ENCODE results near the gene SLC7A4.
A peak's percentile ranks its signal among the peaks of the same experiment; 100 is the strongest.
"Not testable (repeated sequence)": the region's sequence is repeated elsewhere in the genome, so short reads cannot be mapped to it uniquely, and the experiment has no call there.

Gene SLC7A4, protein sequence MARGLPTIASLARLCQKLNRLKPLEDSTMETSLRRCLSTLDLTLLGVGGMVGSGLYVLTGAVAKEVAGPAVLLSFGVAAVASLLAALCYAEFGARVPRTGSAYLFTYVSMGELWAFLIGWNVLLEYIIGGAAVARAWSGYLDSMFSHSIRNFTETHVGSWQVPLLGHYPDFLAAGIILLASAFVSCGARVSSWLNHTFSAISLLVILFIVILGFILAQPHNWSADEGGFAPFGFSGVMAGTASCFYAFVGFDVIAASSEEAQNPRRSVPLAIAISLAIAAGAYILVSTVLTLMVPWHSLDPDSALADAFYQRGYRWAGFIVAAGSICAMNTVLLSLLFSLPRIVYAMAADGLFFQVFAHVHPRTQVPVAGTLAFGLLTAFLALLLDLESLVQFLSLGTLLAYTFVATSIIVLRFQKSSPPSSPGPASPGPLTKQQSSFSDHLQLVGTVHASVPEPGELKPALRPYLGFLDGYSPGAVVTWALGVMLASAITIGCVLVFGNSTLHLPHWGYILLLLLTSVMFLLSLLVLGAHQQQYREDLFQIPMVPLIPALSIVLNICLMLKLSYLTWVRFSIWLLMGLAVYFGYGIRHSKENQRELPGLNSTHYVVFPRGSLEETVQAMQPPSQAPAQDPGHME

DNA sequence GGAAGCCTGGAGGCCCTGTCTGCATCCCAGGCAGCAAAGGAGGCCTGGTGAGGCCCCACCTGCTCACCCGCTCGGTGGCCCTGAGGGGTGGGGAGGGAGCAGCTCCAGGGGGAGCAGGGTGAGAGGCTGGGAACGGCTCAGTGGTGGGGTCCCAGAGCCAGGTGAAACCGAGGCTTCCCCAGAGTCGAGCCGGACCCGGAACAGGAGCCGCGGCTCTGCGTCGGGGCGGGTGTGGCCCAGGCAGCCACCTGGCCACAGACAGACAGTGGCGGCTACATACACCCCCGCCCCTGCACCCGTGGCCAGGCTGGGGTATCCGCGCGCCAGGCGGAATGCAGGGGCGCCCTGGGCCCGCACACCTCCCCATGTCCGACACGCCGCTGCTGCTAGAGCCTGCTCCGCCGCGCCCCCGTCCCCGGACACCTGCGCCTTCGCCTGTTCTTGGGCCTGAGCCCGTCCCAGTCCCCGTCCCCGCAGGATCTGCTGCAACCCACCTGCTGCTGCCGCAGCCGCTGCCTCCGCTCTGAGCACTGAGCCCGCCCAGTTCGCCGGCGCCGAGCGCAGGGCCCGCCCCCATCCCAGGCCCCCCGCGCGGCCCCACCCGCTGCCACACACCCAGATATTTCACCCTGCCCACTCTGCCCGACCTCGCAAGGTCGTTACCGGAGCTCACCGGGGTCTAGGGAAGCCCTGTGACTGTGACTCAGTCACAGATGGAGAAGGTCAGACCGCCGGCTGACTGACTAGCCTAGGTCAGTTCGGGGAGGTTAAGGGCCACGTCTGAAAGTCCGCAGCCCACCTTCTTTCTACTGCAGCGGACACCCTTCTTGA lies at the start of gene SLC7A4:
SLC7A4 (minus strand) TSS at position 525 of the 831 bp plus-strand sequence. CDS start 749 bp downstream, outside the sequence.
- DNase-seq (ENCODE audit: low read depth), result no peak

DNA sequence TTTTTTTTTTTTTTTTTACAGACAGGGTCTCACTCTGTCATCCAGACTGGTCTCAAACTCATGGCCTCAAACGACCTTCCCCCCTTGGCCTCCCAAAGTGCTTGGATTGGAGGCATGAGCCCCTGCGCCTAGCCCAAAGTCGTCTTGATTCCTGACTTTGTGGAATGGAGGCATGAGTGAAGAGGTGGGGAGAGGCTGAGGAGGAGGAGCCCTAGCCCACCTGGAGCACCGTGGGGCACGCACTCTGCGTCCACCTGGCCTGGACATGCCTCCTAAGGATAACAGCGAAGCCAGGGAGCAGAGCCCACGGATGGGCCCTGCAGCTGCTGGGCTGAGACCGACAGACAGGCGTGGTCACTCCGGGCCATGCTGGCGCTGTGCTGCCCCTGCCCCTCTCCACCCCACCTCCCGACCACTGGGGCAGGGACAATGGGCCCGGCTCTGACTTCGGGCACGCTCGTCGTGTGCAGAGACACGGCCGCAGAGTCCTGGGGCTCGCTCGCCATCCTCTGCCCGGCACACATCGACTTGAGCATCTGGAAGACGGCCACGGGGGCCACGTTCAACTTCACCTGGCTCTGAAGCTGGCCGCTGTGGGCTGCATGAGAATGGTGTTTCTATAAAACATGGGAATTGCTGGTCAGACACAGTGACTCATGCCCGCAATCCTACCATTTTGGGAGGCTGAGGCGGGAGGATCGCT lies 48.2 kb upstream of the SLC7A4 start:
- DNase-seq (ENCODE audit: low read depth), result no peak

DNA sequence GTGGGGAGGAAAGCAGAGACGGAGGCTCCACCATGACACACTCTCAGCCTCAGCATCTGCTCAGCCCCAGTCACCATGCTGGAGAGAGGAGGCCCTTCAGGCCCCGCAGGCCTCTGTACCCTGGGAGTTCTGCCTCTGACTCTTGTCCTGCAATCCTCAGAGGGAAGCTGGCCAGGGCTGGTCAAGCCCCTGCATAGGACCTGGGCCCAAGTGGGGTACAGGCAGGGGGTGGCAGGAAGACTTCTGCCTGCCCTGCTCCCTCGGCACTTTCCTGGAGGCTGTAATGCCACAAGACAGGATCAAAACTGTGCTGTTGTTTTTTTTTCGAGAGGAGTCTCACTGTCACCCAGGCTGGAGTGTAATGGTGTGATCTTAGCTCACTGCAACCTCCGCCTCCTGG lies 47.1 kb upstream of the SLC7A4 start:
- DNase-seq (ENCODE audit: low read depth), result no peak

DNA sequence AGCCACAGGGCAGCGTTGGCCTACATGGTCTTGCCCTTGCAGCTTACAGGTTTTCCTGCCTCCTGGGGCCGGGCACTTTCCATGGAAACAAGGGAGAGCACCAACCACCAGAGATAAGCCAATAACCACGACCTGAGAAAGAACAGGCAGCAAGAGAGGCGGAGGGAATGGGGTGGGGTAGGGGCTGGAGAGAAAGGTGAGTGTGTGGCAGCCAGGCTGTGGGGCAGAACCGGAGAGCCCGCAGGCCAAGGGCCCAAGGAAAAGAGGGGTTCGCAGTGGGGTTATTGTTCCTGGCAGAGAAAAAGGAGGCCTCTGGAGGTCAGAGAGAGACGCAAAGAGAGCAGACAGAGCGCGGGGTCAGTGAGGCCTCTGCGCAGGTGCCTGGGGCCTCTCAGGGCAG lies 46.6 kb upstream of the SLC7A4 start:
- no peak for DNase-seq (ENCODE audit: low read depth)

DNA sequence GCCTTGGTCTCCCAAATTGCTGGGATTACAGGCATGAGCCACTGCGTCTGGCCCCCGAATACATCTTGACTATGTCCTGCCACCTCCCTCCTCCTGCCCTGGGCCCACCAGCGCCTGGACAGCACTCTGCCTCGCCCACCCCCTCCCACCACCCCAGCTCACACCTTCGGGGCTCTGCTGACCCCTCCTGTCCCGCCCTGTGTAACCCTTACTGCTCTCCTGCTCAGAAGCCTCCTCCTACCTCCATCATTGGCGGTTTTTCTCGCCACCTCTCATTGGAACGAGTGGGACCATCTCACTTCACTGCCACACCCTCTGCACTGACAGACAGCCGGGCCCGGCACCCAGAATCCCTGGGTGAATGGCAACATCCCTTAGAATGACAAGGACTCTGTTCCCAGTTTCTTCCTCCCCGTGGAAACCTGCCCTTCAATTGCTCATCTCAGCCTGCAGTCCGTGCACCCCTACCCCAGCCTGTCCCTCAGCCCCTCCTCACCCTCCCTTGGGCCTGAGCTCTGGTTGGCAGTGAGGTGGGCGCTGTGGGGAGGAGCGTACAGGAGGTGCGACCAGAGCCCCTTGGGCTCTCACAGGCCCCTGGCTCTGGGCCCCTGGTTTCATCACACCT lies 45.6 kb upstream of the SLC7A4 start:
- DNase-seq (ENCODE audit: low read depth), result no peak

DNA sequence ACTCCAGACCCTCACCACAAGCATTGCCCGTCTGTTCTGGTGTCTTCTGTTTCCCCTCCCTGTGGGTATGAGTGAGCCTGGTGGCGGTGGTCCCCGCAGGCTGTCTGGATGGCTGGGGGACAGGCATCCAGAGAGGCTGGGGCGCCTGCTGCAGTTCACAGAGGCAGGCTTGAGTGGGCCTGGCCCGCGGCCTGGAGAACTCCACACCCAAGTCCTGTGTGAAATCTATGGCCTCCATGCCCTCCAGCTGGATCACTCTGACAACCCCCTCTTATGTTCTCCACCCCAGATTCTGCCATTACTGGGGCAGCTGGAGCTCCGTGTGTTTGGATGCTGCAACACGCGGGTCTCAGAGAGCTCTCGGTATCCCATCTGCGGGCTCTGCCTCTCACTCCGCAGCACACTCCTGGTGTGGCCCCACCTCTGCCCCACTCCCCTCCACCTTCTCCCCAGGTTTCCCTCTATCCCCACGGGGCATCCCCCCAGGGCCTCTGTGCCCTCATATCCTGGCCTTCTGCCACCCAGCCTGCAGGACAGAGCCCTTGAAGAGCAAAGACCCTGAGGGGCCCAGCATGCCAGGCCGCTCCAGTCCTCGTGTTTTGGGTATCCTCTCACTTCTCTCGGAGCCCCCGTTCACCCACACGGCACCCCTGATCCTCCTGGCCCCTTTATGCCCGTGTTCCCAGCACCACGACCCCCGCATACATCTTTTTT lies 44.7 kb upstream of the SLC7A4 start:
- DNase-seq (ENCODE audit: low read depth), result no peak

DNA sequence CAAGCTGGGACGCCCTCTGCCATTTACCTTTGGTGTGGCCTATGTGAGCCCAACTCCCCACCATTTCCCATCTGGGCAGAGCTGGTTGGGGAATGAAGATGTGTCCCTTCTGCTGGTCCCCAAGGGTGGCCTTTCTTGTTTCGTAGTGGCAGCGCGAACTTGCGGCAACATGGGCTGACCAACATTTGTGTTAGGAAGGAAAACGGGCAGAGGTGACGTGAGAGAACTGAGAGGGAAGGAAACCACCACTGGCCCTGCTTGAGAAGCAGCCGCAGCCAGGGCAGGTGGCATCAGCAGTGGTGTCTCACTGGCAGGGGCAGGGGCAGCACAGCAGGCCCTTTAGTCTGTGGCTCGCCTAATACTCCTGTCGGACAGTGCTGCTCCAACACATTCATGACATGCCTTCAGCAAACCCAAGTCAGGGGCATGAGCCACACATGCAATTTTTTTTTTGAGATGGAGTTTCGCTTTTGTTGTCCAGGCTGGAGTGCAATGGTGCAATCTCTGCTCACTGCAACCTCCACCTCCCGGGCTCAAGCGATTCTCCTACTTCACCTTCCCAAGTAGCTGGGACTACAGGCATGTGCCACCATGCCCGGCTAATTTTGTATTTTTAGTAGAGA lies 43.3 kb upstream of the SLC7A4 start:
- DNase-seq (ENCODE audit: low read depth), result no peak

DNA sequence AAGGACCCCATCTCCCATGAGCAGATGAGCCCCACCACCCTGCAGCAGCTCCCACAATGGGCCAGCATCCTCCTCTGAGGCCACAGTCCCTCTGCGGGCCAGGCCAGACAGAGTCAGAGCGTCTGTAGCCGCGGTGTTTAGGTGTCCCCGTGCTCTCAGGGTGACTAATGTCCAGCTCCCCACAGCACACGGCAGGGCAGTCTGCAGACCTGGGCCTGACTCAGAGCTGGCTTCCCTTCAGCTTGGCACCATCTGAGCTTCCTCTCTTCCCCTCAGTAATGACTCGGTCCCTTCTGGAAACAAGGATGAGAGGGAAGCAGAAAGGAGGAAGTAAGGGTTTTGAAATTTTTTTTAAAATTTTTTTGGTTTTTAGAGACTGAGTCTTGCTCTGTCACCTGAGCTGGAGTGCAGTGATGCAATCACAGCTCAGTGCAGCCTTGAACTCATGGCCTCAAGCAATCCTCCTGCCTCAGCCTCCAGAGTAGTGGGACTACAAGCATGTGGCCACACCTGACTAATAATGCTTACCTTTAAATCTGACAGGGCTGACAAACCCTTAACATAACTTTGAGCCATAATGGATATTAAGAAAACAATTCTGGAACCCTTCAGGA lies 41.8 kb upstream of the SLC7A4 start:
- DNase-seq (ENCODE audit: low read depth), result peak; percentile 19

DNA sequence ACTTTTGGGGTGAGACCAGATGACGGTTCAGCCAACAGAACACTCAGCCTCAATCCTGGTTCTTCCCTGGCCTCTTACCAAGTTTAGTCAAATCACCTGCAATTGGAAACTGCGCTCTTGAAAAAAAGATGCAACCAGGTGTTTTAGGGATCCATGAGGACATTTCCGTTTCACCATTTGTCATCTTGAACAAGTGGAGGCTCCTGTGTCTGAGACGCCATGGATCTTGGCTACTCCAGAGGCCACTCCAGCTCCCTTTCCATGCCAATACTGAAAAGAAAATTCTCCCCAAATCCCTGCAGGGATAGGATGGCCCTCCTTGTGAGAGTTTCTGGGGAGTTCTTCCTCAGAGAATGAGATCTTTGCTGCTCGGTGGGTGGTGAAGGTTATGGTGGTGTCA lies 41.1 kb upstream of the SLC7A4 start:
- DNase-seq (ENCODE audit: low read depth), result no peak

DNA sequence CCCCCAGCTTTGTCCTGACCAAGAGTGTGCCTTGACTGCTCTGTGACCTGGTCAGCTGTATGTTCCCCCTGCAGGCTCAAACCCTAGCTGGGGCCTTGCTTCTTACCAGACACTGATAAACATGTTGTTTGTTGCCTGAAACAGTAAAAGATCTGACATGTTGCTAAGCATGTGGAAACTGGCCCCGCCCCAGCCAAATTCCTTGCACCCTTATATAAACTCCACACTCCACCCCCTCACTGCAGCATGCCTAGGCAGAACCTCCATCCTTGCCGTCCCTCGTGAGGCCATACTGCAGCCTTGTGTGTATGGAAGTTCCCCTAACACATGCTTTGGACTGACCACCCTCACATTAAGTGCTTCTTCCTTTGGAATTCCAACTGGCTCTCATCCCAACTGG lies 40.7 kb upstream of the SLC7A4 start:
- no peak for DNase-seq (ENCODE audit: low read depth)

DNA sequence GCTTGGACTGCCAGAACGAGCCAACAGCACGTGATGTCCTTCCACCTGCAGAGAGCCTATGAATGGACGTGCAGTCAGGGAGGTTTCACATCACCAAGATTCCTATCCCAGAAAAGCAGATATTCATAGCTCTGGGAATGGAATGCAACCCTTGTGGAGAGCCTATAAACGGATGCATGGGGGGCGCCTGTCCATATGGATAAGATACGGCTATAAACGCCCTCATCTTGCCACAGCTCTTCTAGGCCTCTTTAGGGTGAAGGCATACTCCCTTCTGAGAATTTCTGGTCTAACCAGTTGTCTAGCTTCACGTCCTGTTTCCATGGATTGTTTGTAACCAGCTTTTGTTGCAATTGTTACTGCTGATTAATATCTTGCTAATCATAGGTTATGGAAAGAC lies 39.4 kb upstream of the SLC7A4 start:
- not testable (repeated sequence) for DNase-seq (ENCODE audit: low read depth)

DNA sequence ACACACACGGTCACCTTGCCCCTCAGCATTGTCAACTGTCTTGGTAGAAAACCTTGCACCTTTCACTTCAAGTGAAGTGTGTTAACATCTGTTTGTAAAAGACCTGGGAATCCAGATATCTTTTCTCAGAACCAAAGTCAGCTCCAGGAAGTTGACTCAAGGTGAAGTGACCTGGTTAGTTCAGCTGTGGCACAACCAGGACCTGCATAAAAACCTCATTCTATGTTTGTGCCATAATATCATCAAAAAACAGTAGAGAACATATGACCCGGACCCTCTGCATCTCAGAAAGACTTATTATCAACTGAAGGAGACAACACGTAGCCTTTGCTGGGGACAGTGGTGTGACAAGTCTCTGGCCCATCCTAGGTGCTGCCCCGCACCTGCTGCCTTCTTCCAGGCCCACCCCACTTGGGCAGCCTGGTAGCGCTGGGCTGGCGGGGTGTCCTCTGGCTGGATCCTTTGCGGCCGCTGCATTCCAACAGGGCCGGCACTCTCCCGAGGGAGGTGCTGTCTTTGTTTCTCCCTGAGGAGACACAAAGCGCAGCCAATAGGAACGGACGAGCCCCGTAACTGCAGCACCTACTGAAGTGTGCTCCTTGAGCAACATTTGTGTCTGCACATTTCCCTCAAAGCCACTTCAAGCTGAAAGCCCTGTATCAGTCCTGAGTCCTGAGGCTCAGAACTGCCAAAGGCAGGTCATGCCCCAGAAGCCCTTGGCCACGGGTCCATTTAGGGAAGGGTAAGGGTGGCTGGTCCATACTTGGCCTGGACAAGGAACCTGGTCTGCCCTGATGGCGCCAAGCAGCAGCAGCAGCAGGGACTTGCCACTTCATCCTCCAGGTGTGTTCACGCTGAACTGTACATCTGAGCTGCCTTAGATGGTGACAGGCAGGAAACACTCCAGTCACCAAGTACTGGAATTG lies 38.6 kb upstream of the SLC7A4 start:
- DNase-seq (ENCODE audit: low read depth), result no peak

DNA sequence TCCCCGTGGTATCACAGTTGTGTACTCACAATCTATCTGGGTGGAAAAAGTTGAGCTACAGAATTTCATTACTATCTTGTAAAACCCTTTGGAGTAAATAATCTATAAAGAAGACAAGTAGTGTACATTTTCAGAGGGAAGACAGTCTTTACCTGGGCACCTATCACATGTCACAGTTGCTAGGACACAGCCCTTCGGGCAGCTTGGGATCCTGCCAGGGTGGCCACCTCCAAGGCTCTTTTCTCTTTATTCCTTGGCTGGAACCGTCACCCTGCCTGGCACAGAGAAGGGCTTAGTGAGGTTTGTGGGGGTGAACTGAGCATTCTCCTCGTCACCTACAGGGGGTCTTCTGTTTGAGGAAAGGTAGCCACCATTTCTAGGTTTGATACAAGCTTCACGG lies 37.0 kb upstream of the SLC7A4 start:
- no peak for DNase-seq (ENCODE audit: low read depth)

DNA sequence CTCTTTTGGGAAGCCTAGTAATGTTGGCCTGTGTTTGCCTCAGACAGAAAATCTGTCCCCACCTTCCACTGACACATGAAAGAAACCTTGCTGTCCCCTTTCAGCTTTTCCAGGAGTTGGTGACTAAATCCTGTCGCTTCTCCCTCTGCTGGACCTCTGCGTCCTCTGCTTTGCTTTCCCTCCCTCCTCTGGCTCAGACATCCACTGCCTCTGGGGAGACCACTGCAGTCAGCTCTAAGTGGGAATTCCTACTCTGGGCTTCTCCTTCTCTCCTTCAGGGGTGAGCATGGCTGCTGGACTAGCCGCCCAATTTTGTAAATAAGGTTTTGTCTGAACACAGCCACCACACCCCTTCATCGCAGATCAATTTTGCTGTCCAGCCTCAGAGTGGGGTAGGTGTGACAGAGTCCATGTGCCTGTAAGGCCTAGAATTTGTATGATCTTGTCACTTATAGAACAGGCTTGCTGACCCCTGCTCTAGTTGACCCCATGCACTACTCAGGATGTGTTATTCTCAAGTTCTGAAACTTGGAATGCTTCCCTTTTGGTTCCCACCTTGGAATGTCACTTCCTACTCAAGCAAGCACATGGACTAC lies 36.4 kb upstream of the SLC7A4 start:
- DNase-seq (ENCODE audit: low read depth), result no peak

DNA sequence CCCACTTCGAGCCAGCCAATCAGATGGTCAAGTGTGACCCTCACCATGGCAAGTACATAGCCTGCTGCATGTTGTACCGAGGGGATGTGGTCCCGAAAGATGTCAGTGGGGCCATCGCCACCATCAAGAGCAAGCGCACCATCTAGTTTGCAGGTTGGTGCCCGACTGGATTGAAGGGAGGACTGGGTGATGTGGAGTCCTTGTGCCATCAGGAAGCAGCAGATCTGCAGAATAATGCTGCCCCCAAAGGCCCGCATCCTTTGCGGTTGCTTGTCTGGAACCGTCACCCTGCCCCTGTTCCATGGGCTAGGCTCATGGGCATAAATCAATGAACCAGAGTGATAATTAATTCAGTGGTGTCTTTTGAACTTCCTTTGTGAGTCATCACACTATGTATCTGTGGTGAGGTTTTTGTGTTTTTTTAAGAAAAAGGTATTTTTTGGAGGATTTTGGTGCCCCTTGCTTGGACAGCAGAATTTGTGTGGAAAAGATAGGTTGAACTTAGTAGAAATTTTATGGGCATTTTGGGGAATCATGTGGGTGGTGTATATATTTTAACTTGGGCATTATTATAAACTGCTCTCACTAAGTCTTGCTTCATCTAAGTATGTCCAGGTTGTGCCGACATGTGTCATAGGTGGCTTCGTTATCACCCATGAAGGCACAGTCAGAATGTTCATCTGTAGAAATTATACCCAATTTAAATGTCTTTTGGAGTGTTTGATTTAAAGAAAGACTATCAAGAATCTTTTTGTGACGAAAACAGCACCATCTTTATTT lies 35.7 kb upstream of the SLC7A4 start:
- no peak for DNase-seq (ENCODE audit: low read depth)

DNA sequence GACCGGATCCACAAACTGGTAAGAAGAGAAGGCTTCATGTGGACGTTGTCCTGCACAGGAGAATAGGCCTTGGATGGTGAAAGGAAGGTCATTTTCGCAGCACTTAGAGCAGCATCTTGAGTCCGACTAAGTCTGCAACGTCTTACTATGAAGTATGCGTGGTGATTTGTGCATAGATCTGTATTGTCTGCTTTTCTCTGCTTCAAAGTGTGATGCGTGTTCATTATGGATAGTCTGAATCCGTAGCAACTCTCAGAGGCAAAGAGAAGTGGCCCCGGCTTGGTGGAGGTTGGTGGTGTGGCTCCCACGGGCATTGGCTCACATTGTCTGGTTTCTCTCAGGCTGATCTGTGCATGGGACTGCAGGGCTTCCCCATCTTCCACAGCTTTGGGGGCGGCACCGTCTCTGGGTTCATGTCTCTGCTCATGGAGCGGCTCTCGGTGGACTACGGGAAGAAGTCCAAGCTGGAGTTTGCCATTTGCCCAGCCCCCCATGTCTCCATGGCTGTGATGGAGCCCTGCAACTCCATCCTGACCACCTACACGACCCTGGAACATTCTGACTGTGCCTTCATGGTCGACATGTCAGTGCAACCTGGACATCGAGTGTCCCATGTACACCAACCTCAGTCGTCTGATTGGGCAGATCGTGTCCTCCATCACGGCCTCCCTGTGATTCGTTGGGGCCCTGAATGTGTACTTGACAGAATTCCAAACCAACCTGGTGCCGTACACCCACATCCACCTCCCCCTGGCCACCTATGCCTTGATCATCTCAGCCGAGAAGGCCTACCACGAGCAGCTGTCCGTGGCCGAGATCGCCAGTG lies 34.9 kb upstream of the SLC7A4 start:
- DNase-seq (ENCODE audit: low read depth), result no peak

All from non-pigmented ciliary epithelial cell (primary cell).